DND-41 (cell line): Measurements from ENCODE around the gene EPHB2.

Experiments used
- EZH2 ChIP-seq: IDR thresholded peaks from 3 replicates; pipeline ENCODE4 v1.6.1; 2012; ENCODE audit warnings: borderline replicate concordance, low read depth, mild to moderate bottlenecking, moderate library complexity, low read length, inconsistent platforms; ENCODE audit not compliant: severe bottlenecking
- TF ChIP-seq, protein P1 (sequence below): IDR thresholded peaks from 2 replicates; pipeline ENCODE4 v1.5.1; 2012; ENCODE audit warnings: borderline replicate concordance, low read length, moderate library complexity, mild to moderate bottlenecking; ENCODE audit not compliant: poor library complexity, severe bottlenecking; ENCODE audit errors: extremely low read depth

DNA sequence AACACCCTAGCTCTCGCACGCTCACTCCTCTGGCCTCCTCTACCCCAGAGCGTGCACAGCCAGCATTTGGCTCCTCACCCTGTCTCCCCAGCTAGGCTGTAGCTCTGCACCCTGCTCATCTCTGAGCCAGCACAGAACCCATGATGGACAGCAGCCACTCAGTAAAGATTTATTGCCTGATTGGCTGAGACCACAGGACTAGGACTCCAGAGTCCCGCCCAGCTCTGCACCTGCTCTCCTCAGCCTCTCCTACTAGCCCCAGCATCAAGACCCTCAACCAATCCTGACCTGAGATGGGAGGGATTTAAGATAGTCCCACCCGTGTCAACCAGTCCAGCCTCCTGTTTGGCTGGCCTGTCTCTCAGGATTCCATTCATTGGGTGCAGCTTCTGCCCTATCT is 48.3 kb upstream of the EPHB2 start:
- TF ChIP-seq, protein P1, sequence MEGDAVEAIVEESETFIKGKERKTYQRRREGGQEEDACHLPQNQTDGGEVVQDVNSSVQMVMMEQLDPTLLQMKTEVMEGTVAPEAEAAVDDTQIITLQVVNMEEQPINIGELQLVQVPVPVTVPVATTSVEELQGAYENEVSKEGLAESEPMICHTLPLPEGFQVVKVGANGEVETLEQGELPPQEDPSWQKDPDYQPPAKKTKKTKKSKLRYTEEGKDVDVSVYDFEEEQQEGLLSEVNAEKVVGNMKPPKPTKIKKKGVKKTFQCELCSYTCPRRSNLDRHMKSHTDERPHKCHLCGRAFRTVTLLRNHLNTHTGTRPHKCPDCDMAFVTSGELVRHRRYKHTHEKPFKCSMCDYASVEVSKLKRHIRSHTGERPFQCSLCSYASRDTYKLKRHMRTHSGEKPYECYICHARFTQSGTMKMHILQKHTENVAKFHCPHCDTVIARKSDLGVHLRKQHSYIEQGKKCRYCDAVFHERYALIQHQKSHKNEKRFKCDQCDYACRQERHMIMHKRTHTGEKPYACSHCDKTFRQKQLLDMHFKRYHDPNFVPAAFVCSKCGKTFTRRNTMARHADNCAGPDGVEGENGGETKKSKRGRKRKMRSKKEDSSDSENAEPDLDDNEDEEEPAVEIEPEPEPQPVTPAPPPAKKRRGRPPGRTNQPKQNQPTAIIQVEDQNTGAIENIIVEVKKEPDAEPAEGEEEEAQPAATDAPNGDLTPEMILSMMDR = no peak
- TF ChIP-seq EZH2 = no peak
